AG09319 (cell line): ENCODE results near the gene SEPTIN3.
A peak's percentile ranks its signal among the peaks of the same experiment; 100 is the strongest.
"Not testable (repeated sequence)": the region's sequence is repeated elsewhere in the genome, so short reads cannot be mapped to it uniquely, and the experiment has no call there.

Experiments used
- DNase-seq: peaks from one replicate; pipeline ENCODE4 v3.0.0-alpha.2; 2010; ENCODE audit warnings: low read depth; ENCODE audit errors: extremely low read depth
- CTCF ChIP-seq: IDR thresholded peaks from 2 replicates; pipeline ENCODE4 v1.5.1; 2011; ENCODE audit warnings: low read depth, mild to moderate bottlenecking, inconsistent platforms, low read length, moderate library complexity

SEPTIN3 gene

DNA sequence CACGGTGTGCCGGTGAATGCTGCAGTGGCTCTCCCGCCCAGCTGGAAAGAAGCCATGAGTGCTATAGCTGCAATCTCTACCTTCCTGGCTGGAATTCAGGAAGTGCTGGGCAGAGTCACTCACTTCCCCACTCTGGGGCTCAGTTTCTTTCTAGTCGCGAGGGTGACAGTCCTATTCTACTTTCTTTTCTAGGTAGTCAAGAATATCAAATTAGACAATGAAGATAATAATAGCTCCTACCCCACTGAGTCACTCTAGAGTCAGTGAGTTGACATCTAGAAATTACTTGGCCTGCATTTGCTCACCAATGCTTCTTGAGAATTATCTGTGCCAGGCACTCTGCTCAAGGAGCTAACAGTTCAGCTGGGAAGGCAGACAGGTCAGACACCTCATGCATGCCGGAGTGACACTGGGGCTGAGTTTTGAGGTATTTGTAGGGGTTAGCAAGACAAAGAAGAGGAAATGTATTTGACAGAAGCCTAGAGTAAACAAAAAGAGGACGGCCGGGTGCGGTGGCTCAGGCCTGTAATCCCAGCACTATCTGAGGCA, 25.5 kb upstream of the SEPTIN3 start:
- DNase-seq, result no peak
- no peak for TF ChIP-seq CTCF

GRCh38 chr22:41946629-41947423, 22.4 kb upstream of the SEPTIN3 start, which contains the start of gene CENPM:
Gene CENPM, minus strand, starts transcription at chr22:41947152. Its CDS starts 76 bp downstream, at chr22:41947076.
- peak; percentile 62 for DNase-seq
- no peak for TF ChIP-seq CTCF

DNA sequence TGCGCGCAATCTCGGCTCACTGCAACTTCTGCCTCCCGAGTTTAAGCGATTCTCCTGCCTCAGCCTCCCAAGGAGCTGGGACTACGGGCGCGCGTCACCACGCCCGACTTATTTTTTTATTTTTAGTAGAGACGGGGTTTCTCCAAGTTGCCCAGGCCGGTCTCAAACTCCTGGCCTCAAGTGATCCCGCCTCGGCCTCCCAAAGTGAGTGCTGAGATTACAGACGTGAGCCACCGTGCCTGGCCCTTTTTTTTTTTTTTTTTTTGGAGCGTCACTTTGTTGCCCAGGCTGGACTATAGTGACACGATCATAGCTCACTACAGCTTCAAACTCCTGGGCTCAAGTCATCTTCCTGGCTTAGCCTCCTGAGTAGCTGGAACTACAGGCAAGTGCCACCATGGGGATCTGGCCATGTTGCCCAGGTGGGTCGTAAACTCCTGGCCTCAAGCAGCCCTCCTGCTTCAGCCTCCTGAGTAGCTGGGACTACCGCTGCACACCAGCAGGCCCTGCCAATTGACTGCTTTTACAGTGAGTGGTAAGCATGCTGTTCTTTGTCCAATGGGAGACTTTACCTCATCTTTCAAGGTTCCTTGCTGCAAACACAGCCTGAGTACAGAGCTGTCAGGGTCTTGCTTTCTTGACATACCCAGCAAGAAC, 21.7 kb upstream of the SEPTIN3 start:
- no peak for TF ChIP-seq CTCF
- no peak for DNase-seq

- DNase-seq, result no peak
Measured at GRCh38 chr22:41948142-41948541, 21.1 kb upstream of the SEPTIN3 start.

GRCh38 chr22:41948928-41949296, 20.3 kb upstream of the SEPTIN3 start:
- DNase-seq, result not testable (repeated sequence)

More at GRCh38 chr22:41948142-41948541, 21.1 kb upstream of the SEPTIN3 start:
- no peak for TF ChIP-seq CTCF

GRCh38 chr22:41949297-41949965, 19.8 kb upstream of the SEPTIN3 start:
- DNase-seq, result no peak

More at GRCh38 chr22:41949297-41949965, 19.8 kb upstream of the SEPTIN3 start:
- no peak for TF ChIP-seq CTCF
